ENCODE data around the gene SAPCD2. TPM values are rescaled to one million over a fixed set of nuclear protein-coding genes. Genes with fewer than 3 reads are reported as not detected.

The SAPCD2 gene
- total and polyA plus RNA-seq, 9 of the 15 experiments (the other 6 are each of a cell fraction or from before 2014, with no cell fraction given), result 3.4 to 91.8 (median 18.8) TPM

GRCh38 chr9:137031904-137032640 lies 38.3 kb downstream of the SAPCD2 start, which contains the start of gene FUT7 (continued):
- TF ChIP-seq HDAC2 (IDR thresholded peaks at IDR 0.05) (0 out of 2 replicates have a peak, but pooled peaks have one; percentile 30), ZNF217 (CRISPR knock-in tag; IDR thresholded peaks at IDR 0.05) (no peak), PKNOX1 (IDR thresholded peaks at IDR 0.05) (no peak), LEF1 (IDR thresholded peaks at IDR 0.05) (no peak), KAT7 (CRISPR knock-in tag; IDR thresholded peaks at IDR 0.05; ENCODE audit: borderline replicate concordance) (no peak), SRSF3 (IDR thresholded peaks at IDR 0.05; ENCODE audit: insufficient read depth, low read length) (no peak)

GRCh38 chr9:137030538-137031527 lies 39.5 kb downstream of the SAPCD2 start:
- 57% methylated on average over 62 of the region's 65 CpGs for WGBS (ENCODE audit: insufficient coverage, low coverage, missing lambda C conversion rate)
- Histone ChIP-seq H3K9me1 (ENCODE audit: control insufficient read depth, insufficient read depth, low read length) (no peaks in the 10 kb centered on the region), H4K20me1 (replicated peaks; ENCODE audit: control insufficient read depth, insufficient read depth, low read length) (no peaks in the 10 kb centered on the region), H3K27ac (ENCODE audit: extremely low read depth, low read depth, low read length) (no peak overlapping the region), H2AFZ (ENCODE audit: low read depth, low read length) (no peak overlapping the region), H3K79me2 (ENCODE audit: control insufficient read depth, insufficient read depth, low read length) (peaks cover 3% of the 10 kb centered on the region; the same call in 1 of the 3 replicates), H3K36me3 (ENCODE audit: control insufficient read depth, insufficient read depth, low read length) (no peaks in the 10 kb centered on the region), H3K4me3 (no peak overlapping the region), H3K9ac (ENCODE audit: insufficient read depth in 1 of 2, low read depth in 2 of 2, low read length in 2 of 2) (peak overlapping the region in 1 of 2 experiments; percentile 13; a peak in 1 of 4 replicates), H3K4me1 (replicated peaks in 1 of 2; ENCODE audit: control insufficient read depth in 2 of 2, insufficient read depth in 2 of 2, low read length in 2 of 2) (peaks cover 9 to 85% of the 10 kb centered on the region in 2 experiments; a peak in 4 of 5 replicates), H3K4me2 (ENCODE audit: insufficient read depth, low read length) (no peak overlapping the region), H3K27me3 (ENCODE audit: control insufficient read depth in 2 of 2, insufficient read depth in 2 of 2, low read length in 2 of 2) (no peaks in the 10 kb centered on the region), H3K9me3 (replicated peaks; ENCODE audit: control insufficient read depth, insufficient read depth, low read depth, low read length) (no peaks in the 10 kb centered on the region)
- intact Hi-C loops (cut with micrococcal nuclease) (no loop called here), in situ Hi-C loops (cut with MboI) (no loop called here)
- DNase-seq (ENCODE audit: extremely low read depth in 1 of 4, low spot score in 3 of 4) (no peak), FAIRE-seq (no peak), ATAC-seq (no peak)
- ChIA-PET POLR2A (interaction anchor here (0.7 kb wide), 1 partner anchor 122 kb away, joined by 3 read pairs; no protein-coding TSS in a partner anchor), CTCF (ENCODE audit: low intra/inter-chr PET ratio) (interaction anchor here (0.6 to 1.0 kb wide), 2 partner anchors 15 to 30 kb away, joined by 3 to 5 read pairs; partner anchors contain the start of gene NPDC1)
- BruUV-seq (replicated peaks), result no TSS peak
- TF ChIP-seq POLR2AphosphoS2 (IDR thresholded peaks at IDR 0.05; ENCODE audit: low read length) (no peak), HDAC6 (IDR thresholded peaks at IDR 0.05; ENCODE audit: low read depth, low read length) (no peak), MEF2D (tag; conservative IDR thresholded peaks at IDR 0.05; ENCODE audit: low read depth) (no peak), HBP1 (CRISPR knock-in tag; IDR thresholded peaks at IDR 0.05) (no peak), MCM5 (IDR thresholded peaks at IDR 0.05; ENCODE audit: low read depth) (no peak), SIX5 (IDR thresholded peaks at IDR 0.05; ENCODE audit: borderline replicate concordance in 1 of 2, insufficient read depth in 1 of 2, low read depth in 1 of 2, low read length in 2 of 2) (no peak), BHLHE40 (IDR thresholded peaks at IDR 0.05; ENCODE audit: low read length) (no peak), FOXM1 (IDR thresholded peaks at IDR 0.05; ENCODE audit: low read depth) (no peak), FOXM1 (CRISPR knock-in tag; IDR thresholded peaks at IDR 0.05; ENCODE audit: low read depth) (no peak), HNRNPL (IDR thresholded peaks at IDR 0.05; ENCODE audit: low read depth, low read length) (peak; percentile 53), ZNF212 (CRISPR knock-in tag; IDR thresholded peaks at IDR 0.05) (no peak), CAMTA2 (CRISPR knock-in tag; conservative IDR thresholded peaks at IDR 0.05) (no peak)

Data from K562 (cell line).